Measurements from ENCODE around the gene TMC7. TPM values are rescaled to one million over a fixed set of nuclear protein-coding genes. Genes with fewer than 3 reads are reported as not detected.

The TMC7 gene
- total RNA-seq, 1 experiment from 2014 or later: 4.1 TPM

GRCh38 chr16:19073863-19074262, 90.1 kb downstream of the TMC7 start:
- Mint-ChIP-seq H3K4me1 (ENCODE audit: insufficient read depth, unreplicated experiment) (peaks cover 6% of the 10 kb centered on the region), H3K4me3 (ENCODE audit: unreplicated experiment) (no peak overlapping the region), H3K9me3 (ENCODE audit: unreplicated experiment) (no peaks in the 10 kb centered on the region), H3K27ac (ENCODE audit: low read depth, unreplicated experiment) (no peak overlapping the region), H3K27me3 (ENCODE audit: insufficient read depth, unreplicated experiment) (no peaks in the 10 kb centered on the region), H3K36me3 (ENCODE audit: insufficient read depth, unreplicated experiment) (peaks cover 49% of the 10 kb centered on the region)
- ChIA-PET CTCF (interaction anchor here (0.9 to 7.2 kb wide), 7 partner anchors 12 to 315 kb away, joined by 3 to 202 read pairs (median 6); partner anchors contain the start of gene TMC7), POLR2A (interaction anchor here (1.2 to 2.2 kb wide), 2 partner anchors 89 to 91 kb away, joined by 3 to 4 read pairs; partner anchors contain the start of gene TMC7)
- no TSS peak for BruUV-seq (replicated peaks)
- TF ChIP-seq CTCF (IDR thresholded peaks at IDR 0.05; ENCODE audit: unreplicated experiment): no peak
- intact Hi-C loops (cut with micrococcal nuclease): no loop called here
- DNase-seq (ENCODE audit: unreplicated experiment): no peak

- no peaks in the 10 kb centered on the region for H3K27me3 Mint-ChIP-seq (ENCODE audit: insufficient read depth, unreplicated experiment)
- no peak for TF ChIP-seq CTCF (IDR thresholded peaks at IDR 0.05; ENCODE audit: unreplicated experiment)
- DNase-seq (ENCODE audit: unreplicated experiment): no peak
- H3K4me3 Mint-ChIP-seq (ENCODE audit: unreplicated experiment): no peak overlapping the region
- H3K9me3 Mint-ChIP-seq (ENCODE audit: unreplicated experiment): no peaks in the 10 kb centered on the region
- peaks cover 51% of the 10 kb centered on the region for H3K36me3 Mint-ChIP-seq (ENCODE audit: insufficient read depth, unreplicated experiment)
- H3K4me1 Mint-ChIP-seq (ENCODE audit: insufficient read depth, unreplicated experiment): peaks cover 6% of the 10 kb centered on the region
- no peak overlapping the region for H3K27ac Mint-ChIP-seq (ENCODE audit: low read depth, unreplicated experiment)
- no TSS peak for BruUV-seq (replicated peaks)
- CTCF ChIA-PET: interaction anchor here (0.6 to 1.2 kb wide), 5 partner anchors 93 to 427 kb away, joined by 3 to 19 read pairs (median 4); partner anchors contain the start of gene TMC7
- POLR2A ChIA-PET: no interaction called here
- intact Hi-C loops (cut with micrococcal nuclease): no loop called here
These were observed 91.8 kb downstream of the TMC7 start for GRCh38 chr16:19075511-19075910.

GRCh38 chr16:19077879-19078278, 94.1 kb downstream of the TMC7 start:
- Mint-ChIP-seq H3K4me3 (ENCODE audit: unreplicated experiment) (no peak overlapping the region), H3K4me1 (ENCODE audit: insufficient read depth, unreplicated experiment) (no peaks in the 10 kb centered on the region), H3K27ac (ENCODE audit: low read depth, unreplicated experiment) (no peak overlapping the region), H3K36me3 (ENCODE audit: insufficient read depth, unreplicated experiment) (peaks cover 52% of the 10 kb centered on the region), H3K27me3 (ENCODE audit: insufficient read depth, unreplicated experiment) (no peaks in the 10 kb centered on the region), H3K9me3 (ENCODE audit: unreplicated experiment) (no peaks in the 10 kb centered on the region)
- POLR2A ChIA-PET: interaction anchor here (0.7 kb wide), 1 partner anchor 36 kb away, joined by 3 read pairs; the partner anchor contains the start of gene ITPRIPL2
- intact Hi-C loops (cut with micrococcal nuclease): no loop called here
- CTCF ChIA-PET: interaction anchor here (0.7 to 2.2 kb wide), 4 partner anchors 8 to 108 kb away, joined by 3 to 13 read pairs (median 6); partner anchors contain the start of genes COQ7 and TMC7
- DNase-seq (ENCODE audit: unreplicated experiment): no peak
- no peak for TF ChIP-seq CTCF (IDR thresholded peaks at IDR 0.05; ENCODE audit: unreplicated experiment)
- BruUV-seq (replicated peaks): no TSS peak

GRCh38 chr16:19083670-19084069, 99.9 kb downstream of the TMC7 start:
- Mint-ChIP-seq H3K36me3 (ENCODE audit: insufficient read depth, unreplicated experiment) (peaks cover 18% of the 10 kb centered on the region), H3K4me3 (ENCODE audit: unreplicated experiment) (no peak overlapping the region), H3K27me3 (ENCODE audit: insufficient read depth, unreplicated experiment) (no peaks in the 10 kb centered on the region), H3K27ac (ENCODE audit: low read depth, unreplicated experiment) (no peak overlapping the region), H3K4me1 (ENCODE audit: insufficient read depth, unreplicated experiment) (no peaks in the 10 kb centered on the region), H3K9me3 (ENCODE audit: unreplicated experiment) (no peaks in the 10 kb centered on the region)
- no peak for DNase-seq (ENCODE audit: unreplicated experiment)
- no peak for TF ChIP-seq CTCF (IDR thresholded peaks at IDR 0.05; ENCODE audit: unreplicated experiment)
- CTCF ChIA-PET: interaction anchor here (0.6 to 8.7 kb wide), 5 partner anchors 11 to 475 kb away, joined by 3 to 154 read pairs (median 29); partner anchors contain the start of gene TMC7
- no TSS peak for BruUV-seq (replicated peaks)
- intact Hi-C loops (cut with micrococcal nuclease): no loop called here
- POLR2A ChIA-PET: no interaction called here
